ENCODE data around the gene NMNAT1.
A peak's percentile ranks its signal among the peaks of the same experiment; 100 is the strongest.
"Not testable (repeated sequence)": the region's sequence is repeated elsewhere in the genome, so short reads cannot be mapped to it uniquely, and the experiment has no call there.

NMNAT1 gene

DNA sequence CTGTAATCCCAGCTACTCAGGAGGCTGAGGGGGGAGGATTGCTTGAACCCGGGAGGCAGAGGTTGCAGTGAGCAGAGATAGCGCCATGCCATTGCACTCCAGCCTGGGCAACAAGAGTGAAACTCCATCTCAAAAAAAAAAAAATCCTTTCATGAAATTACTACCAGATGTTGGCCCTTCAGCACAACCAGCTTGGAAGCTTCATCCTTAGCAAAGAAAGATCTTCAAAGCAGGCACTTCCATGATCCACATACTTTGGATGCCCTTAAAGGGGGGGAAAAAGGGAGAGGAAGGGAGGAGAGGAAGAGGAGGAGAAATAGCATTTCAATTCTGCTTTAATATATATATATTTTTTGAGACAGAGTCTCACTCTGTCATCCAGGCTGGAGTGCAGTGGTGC is 77.4 kb downstream of the NMNAT1 start:
- FAIRE-seq, result not testable (repeated sequence)

GRCh38 chr1:10021992-10022391 is 78.7 kb downstream of the NMNAT1 start:
- FAIRE-seq, result peak; percentile 78

- no peak for FAIRE-seq
Observed at GRCh38 chr1:10022656-10023055, 79.4 kb downstream of the NMNAT1 start.

- no peak for FAIRE-seq
Observed at GRCh38 chr1:10025354-10025753, 82.1 kb downstream of the NMNAT1 start.

DNA sequence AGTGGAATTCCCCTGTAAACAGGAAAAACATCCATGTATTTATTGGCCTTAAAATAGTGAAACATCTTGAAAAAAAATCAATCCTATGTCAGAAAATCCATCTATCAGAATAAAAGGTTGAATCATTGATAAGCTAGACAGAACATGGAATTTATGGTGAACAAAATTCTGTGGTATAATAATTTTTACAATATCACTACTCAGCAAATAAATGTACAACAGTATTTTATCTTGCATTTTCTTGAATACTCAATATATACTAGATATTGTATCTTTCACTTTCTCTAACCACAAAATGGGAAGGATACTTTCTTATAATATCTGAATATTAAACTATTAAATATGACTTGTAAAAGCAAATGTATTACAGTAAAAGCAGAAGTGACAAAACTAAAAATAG is 83.8 kb downstream of the NMNAT1 start:
- no peak for FAIRE-seq

GRCh38 chr1:10028956-10029500 is 85.8 kb downstream of the NMNAT1 start:
- not testable (repeated sequence) for FAIRE-seq

DNA sequence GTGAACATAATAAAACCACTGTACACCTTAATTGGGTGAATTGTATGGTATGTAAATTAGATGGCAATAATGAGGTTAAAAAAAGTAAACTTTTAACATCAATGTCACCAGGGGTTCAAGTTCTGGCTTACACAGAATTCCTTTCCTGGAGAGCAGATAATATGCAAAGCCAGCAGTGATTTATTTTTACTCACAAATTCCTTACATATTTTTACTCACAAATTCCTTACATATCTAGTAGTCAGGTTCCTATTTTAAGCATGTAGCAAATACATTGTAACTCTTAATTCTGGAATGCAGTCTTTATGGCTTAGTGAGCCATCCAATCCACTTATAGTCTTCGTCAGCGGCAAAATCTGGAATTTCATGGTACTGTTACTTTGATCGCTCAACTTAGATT is 88.2 kb downstream of the NMNAT1 start:
- no peak for FAIRE-seq

- no peak for FAIRE-seq
Observed at GRCh38 chr1:10032590-10033358, 89.5 kb downstream of the NMNAT1 start, which contains the start of gene UBE4B. Gene UBE4B (plus strand): TSS chr1:10032958. CDS start chr1:10033671, 713 bp downstream.

DNA sequence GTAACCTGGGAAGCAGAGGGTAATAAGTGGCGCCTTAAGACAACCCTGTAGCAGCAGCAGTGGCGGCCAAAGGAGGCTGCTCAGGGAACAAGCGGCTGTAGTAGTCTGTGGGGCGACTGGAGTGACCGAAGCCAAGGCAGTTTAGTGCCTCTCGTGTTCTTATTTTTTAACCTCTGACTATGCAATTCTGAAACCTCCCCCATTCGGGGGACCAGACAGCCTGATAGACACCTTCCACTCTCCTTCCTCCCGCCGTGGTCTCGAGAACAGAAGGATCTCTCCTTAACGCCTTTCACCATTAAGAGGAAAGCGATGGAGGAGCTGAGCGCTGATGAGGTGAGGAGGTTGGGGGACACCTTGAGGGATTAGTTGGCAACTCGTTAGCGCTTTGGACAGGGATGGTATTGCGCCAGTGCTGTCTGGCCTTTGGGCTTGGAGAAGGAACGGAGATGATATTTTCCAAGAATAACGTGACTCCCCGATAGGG is 90.1 kb downstream of the NMNAT1 start:
- no peak for FAIRE-seq
